PFSK-1 (cell line): Measurements from ENCODE around the gene NFIX.

Experiments
- FOXP2 ChIP-seq: optimal IDR thresholded peaks from 2 replicates; pipeline ENCODE3; 2011; ENCODE audit warnings: borderline replicate concordance, control low read depth, inconsistent platforms; ENCODE audit not compliant: insufficient read depth; ENCODE audit errors: extremely low read length, extremely low read depth
- POLR2AphosphoS5 ChIP-seq: IDR thresholded peaks from 2 replicates; pipeline ENCODE4 v1.6.1; 2012; ENCODE audit warnings: low read depth, mild to moderate bottlenecking, control low read depth, low read length, moderate library complexity
- REST ChIP-seq, 2 experiments: IDR thresholded peaks; 2 replicates each; pipeline versions ENCODE4 v1.6.1 to v1.8.0; 2011 to 2012; ENCODE audit warnings: low read depth in 2 of 2, low read length in 2 of 2, control low read depth in 1 of 2, inconsistent platforms in 1 of 2, mild to moderate bottlenecking in 1 of 2, moderate library complexity in 1 of 2; ENCODE audit not compliant: insufficient read depth in 1 of 2
- SIN3A ChIP-seq: IDR thresholded peaks from 2 replicates; pipeline ENCODE4 v1.6.1; 2012; ENCODE audit warnings: mild to moderate bottlenecking, low read length, moderate library complexity, borderline replicate concordance; ENCODE audit not compliant: insufficient read depth
- TAF1 ChIP-seq: IDR thresholded peaks from 2 replicates; pipeline ENCODE4 v1.6.1; 2012; ENCODE audit warnings: low read length, control low read depth, borderline replicate concordance; ENCODE audit not compliant: insufficient read depth

NFIX gene

DNA sequence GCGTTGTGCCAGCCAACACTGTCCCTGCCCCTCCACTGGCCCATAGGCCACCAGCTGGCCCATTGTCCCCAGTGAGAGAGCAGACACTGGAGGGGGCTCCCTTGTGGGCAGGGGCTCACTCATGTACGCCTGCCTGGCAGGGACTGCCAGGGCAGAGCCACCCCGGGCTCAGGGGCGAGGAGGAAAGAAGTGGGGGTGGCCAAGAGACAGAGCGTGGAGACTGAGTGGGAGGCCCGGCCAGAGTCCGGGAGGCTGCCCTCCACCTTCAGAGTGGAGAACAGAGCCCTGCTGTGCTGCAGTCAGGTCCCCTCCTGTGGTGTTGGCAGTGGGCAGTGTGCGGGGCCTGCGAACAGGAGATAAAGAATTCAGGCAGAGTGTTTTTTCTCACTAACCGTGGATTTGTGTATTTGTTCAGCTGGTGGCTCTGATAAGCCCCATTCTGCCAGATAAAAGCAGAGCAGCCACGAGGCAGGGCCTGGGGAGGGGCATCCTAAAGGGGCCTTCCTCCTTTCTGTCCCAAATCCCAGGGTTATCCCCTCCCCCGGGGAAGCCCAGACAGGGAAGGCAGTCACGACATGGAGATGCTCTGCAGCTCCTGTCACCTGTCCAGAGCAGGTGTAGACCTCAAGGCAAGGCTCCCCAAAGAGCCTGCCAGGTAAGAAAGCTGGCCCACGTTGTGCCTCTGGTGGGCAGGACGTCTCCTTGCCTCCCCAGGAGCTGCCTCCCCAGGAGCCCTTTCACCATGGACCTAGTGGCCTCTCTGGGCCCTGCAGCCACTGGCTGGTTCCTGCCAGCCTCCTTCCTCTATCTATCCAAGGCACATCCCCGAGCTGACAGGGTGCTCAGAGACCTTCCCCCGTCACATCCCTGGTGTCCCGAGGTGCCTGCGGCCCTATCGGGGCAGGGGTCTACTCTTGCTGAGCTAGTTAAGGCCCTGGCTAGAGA lies 74.4 kb downstream of the NFIX start:
- TF ChIP-seq REST (IDR thresholded peaks at IDR 0.05; ENCODE audit: insufficient read depth in 1 of 2, low read depth in 2 of 2, low read length in 2 of 2): no peak
- no peak for TF ChIP-seq POLR2AphosphoS5
- no peak for TF ChIP-seq FOXP2
- no peak for TF ChIP-seq TAF1
- TF ChIP-seq SIN3A: no peak

GRCh38 chr19:13070425-13071140 lies 75.3 kb downstream of the NFIX start:
- no peak for TF ChIP-seq TAF1
- TF ChIP-seq POLR2AphosphoS5: no peak
- no peak for TF ChIP-seq REST (IDR thresholded peaks at IDR 0.05; ENCODE audit: insufficient read depth in 1 of 2, low read depth in 2 of 2, low read length in 2 of 2)
- no peak for TF ChIP-seq SIN3A
- no peak for TF ChIP-seq FOXP2

GRCh38 chr19:13071444-13072187 lies 76.3 kb downstream of the NFIX start:
- TF ChIP-seq POLR2AphosphoS5 (no peak), SIN3A (no peak)

DNA sequence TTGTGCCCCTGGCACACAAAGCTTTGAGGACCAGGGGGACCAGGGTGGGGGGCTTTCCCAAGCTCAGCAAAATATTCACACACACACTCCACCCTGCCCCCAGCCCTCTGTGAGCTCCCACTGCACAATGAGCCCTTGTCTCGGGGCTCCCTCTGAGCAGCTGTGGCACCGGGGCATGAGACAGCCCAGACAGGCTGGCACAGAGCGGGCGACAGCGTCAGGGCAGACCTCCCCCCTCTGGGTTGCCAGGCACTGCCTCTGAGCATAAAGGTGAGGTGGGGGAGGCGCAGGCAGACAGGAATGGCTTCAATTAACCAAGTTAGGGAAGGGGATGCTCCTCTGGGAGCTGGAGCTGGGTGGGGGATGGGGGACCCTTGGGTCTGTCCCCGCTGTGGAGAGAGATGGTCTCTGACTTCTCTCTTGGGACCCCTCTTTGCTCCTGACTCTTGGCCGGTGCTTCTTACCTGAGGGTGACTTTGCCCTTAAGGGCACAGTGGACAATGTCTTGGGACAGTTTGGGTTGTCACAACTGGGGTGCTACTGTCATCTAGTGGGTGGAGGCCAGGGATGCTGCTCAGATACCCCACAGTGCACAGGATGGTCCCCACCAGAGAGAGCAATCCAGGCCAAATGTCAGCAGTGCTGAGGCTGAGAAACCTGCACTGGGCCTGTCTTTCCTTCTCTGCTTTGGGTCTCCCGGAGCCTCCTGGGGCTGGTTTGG lies 77.1 kb downstream of the NFIX start:
- TF ChIP-seq SIN3A (no peak), REST (IDR thresholded peaks at IDR 0.05; ENCODE audit: insufficient read depth in 1 of 2, low read depth in 2 of 2, low read length in 2 of 2) (no peak)

GRCh38 chr19:13073263-13073662 lies 78.0 kb downstream of the NFIX start:
- TF ChIP-seq POLR2AphosphoS5: no peak
